NCI-H2196 treated with DMSO at 0.1 percent for 48 hours (cell line): ENCODE data around the gene NTRK1.

Experiments
- DNase-seq: peaks from one replicate; lab custom pipeline; 2025; ENCODE audit not compliant: unreplicated experiment; lab: John Stamatoyannopoulos, UW

NTRK1 gene

DNA sequence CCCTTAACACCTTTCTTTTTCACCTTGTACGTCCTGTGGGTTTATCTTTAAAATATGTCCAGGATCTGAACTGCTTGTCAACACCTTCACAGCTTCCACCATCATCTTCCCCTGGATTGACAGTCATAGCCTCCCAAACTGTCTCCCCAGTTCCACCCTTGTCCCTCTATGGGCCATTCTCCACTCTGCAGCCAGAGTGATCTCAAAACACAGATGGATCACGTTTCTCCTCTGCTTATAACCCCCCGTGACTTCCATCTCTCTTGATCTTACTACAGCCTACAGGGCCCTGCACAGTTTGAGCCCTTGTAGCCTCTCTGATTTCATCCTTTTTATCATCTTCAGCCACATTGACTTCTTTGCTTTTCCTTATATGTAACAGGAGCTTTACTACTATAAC is 6.0 kb upstream of the NTRK1 start:
- no peak for DNase-seq

DNA sequence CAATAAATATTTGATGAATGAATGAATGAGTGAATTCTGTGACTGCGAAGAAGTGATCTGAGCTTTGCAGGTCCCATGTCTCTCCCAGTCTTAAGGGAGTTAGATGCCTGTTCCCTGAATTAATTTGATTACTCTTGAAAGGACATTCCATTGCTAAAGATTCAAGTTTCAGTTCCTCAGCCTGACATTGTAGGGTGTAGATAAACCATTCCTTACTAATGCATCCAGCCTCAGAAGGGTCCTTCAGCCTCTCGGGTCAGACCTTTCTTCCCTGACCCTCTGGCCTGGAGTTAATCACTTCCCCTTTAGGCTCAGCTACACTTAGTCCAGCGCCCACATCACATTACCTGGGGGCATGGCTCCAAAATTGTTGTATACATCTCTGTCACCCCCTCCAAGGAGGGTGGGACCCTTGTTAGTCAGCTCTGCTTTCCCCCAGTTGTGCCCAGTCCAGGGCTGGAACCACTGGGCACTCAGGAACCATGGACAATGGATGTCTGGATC is 4.3 kb upstream of the NTRK1 start:
- DNase-seq = no peak

DNA sequence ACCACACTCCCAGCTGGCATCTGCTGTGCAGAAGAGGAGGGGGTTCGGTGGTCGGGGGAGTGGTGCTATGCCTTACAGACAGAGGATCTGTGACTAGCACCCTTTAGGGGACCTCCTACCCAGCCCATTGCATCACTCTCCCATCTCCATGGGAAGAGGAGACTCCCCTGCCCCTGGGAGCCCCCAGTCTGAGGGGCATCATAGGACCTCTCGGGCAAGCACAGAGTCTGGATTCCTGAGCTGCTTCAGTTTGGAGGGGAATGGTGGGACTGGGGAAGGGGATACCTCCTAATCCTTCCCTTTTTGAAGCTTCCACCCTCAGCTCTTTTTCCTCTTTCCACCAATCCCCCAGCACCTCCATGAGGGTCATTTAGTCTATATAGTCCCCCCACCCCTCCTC is 3.1 kb upstream of the NTRK1 start:
- no peak for DNase-seq

DNA sequence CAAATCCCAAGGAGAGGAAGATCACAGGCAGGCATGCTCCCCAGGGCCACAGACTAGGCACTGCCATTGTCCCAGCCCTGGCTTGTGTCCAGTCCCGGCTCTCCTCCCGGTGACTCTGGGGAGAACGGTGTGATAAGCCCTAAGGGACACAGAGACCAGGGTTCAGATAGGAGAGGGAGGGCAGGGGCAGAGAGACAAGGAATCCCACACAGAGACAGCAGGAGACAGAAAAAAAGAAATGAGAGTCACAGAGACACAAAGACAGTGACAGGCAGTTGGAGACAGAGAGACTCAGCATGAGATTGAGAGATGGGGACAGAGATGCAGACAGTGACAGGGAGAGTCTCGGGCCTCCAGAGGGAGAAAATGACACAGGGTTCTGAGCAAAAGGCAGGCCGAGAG is 2.1 kb upstream of the NTRK1 start:
- DNase-seq = no peak

DNA sequence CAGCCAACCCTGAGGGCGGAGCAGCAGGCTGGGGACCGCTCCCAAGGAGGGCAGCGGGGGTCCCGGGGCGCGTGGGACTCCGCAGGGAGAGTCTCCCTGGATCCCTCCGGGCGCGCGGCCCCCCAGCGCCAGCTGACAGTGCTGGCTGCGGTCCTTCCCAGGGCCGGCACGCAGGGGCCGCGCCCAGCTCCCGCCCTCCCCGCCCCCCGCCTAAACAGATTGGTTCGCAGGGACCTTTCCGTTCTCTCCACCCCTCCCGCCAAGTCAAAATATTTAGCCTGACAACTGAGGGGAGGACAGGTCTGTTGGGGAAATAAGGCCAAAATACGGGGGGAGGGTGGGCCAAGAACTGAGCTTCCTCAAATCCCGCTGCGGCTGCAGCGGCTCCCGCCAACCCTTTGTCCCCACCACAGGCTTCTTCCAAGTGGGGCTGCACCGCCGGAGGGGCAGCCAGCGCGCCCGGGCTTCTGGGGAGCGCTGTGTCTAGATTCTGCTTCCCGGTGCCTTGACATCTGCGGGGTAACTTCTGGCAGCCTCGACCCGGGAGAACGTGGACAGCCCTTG is 1.6 kb upstream of the NTRK1 start, which contains the start of gene INSRR:
Gene INSRR (minus strand): TSS at position 159 of the 564 bp plus-strand sequence. CDS start 496 bp downstream, outside the sequence.
- DNase-seq = no peak

DNA sequence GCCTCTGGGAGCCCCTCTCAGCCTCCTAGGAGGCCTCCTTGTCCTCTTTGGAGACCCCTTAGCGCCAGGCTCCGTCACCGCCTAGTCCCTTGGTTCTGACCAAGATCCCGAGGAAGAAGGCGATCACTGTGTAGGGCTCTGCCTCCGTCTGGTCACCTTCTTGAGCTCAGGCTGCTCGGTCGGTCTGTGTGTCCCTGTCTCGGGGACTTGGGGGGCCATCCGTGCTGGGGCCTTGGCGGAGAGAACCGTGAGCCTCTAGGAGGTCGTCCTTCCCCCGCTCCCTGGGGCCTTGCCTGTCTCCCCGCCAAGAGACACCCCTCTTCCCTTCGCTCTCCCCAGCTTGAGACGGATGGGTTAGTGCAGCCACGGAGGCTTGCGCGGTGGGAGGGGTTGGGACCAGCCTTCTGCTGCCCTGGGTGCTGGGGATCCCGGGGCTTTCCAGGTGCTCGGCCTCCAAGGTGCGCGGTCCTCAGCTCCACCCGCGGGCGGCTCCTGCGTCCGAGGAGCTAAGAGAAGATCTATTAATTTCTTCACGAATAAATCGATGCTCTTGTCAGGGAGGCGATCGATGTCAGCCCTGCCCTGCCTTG is 1.0 kb upstream of the NTRK1 start:
- DNase-seq = no peak

DNA sequence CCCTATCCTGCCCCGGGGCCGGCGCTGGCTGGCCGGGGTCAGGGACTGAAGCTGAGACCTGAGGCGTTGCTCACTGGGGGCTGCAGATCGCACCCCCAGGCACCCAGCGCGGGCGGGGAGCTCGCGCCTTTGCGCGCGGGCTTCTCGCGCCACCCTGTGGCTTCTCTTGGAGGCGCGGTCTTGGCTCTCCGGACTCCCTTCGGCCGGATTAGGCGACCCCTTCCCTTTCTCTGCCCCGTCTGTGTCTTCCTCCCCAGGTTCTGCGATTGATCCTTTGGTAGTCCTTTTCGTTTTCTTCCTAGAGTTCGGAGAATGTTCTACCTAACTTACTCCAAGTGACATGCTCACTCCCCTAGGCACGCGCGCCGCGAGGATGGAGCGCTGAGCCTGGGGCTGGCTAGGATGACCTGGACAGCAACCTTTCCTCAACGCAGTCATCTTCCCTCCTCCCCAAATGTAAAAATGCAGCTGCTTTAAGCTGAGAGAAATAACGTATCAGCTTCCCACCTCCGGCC is 495 bp upstream of the NTRK1 start:
- DNase-seq = peak; percentile 55

DNA sequence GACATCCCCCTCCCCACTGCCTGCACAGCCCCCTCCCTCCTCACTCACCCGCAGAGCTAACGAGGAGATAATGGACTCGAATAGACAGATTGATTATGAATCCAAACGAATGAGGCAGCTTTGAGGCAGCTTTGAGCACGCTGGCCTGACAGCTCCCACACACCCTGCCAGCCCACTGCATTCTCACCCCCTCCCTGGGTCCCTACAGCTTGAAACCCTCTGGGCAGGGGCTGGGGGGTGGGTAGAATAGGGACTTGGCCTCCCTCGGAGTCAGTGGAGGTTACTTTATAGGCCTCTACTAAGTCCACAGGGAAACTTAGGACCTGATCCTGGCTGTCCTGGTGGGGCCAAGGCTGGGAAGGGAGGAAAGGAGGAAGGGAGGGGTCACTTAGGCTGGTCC is 1.9 kb downstream of the NTRK1 start:
- no peak for DNase-seq

DNA sequence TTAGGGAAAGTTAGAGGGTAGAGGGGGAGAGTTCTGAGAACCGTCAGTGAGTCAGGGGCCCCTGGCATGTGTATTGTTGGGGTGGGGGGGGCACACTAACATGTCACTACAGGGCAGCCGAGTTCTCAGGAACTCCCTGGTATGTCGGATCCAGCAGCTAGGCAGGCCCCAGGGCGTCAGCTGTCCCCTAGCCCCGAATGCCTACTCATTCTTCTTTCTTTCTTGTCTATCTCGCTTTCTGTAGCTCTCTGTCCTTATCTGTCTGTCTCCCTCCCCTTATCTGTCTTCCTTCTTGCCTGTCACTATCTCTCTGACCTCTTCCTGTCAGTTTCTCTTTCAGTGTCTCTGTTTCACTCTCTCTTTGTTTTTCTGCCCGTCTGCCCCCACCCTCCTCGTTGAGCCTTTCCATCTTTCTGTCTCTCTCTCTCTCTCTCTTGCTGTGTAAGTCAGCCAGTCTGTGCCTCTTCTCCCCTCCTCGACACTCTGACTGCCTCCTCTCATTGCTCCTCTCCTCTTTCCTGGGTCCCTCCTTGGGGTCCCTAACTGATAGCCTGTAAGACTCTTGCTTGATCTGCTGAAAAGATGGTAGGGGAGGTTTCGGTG is 2.4 kb downstream of the NTRK1 start:
- DNase-seq = no peak

DNA sequence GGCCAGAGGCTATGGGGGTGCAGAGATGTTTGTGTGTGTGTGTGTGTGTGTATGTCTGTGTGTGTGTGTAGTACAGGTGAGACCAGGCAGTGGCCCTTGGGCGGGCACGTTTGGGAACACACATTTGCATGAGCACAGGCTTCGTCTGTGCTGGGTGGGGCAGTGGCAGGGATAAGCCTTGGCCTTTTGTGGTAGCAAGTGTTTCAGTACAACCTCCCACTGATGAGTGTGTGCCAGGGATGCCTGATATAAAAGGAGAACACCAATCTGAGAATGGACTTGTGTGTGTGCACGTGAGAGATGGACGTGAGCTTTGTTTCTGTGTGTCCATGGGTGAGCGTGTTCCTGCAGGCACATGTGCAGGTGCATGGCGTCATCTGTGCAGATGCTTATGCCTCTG is 3.0 kb downstream of the NTRK1 start:
- DNase-seq = no peak

DNA sequence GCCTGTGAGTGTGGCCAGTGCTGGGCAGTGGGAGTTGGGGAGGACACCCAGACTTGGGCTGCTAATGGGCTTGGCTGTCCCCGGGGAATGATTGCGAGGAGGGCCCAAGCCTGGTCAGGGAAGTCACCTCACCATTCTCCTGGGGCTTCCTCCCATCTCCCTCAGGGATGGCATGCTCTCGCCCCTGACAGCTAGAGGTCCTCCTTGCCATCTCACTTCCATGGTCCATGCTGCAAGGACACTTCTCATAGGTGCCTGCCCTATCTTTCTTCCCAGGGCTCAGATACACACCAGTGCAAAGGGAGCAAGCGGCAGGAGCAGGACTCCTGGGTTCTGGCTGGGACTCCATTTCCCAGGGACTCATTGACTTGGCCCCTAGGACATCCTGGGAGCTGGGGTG is 4.1 kb downstream of the NTRK1 start:
- no peak for DNase-seq

DNA sequence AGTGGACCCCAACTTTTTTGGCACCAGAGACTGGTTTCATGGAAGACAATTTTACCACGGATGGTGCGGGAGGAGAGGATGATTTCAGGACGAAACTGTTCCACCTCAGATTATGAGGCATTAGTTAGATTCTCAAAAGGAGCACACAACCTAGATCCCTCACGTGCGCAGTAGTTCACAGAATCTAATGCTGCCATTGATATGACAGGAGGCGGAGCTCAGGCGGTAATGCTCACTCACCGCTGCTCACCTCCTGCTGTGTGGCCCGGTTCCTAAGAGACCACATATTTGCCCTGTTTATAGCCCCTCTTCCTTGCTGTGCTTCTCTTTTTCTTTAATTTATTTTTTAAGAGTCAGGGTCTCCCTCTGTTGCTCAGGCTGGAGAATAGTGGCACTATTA is 4.6 kb downstream of the NTRK1 start:
- DNase-seq = no peak

DNA sequence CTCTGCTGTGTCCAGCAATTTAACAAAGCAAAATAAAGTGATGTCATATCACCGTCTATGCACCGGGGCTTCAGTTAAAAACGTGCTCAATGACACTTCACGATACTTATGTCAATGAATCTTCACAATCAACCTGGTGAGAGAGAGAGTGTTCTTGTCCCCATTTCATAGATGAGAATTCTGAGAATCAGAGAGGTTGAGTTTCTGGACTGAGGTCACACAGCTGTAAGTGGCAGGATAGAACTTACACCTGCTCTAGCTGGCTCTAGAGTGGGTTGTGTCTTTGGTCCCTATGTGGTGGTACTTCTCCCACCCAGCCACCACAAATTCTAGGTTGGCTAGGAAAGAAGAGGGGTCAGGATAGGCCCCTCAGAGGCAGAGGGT is 5.2 kb downstream of the NTRK1 start:
- no peak for DNase-seq

DNA sequence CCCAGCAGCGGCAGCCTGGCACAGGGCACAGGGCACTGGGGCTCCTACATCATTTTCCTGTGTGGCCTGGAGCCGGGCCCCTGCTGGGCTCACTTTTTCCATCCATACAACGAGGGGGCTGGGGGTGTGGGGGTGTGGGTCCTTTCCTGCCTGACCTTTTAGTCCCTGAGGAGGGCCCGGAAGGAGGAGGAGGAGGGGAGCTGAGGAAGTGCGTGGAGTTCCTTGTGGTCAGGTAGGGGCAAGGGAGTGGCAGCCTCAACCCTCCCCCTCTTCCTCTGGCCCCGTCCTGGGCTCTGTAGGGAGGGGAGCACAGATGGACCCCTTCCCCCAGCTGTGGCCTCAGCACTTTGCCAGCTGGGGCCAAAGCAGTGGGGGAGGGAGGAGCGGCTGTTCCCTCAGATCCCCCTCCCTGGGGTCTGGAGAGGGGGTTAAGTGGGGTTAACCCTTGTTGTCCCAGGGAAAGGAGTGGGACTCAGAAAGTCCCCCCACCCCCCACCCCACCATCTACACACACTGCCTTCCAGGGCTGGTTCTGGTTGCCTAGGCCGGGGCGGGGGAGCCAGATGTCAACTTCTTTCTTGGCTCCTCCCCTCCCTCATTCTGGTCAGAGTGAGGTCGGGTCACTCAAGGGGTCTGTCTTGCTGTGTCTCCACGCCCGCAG is 5.7 kb downstream of the NTRK1 start:
- DNase-seq = no peak

DNA sequence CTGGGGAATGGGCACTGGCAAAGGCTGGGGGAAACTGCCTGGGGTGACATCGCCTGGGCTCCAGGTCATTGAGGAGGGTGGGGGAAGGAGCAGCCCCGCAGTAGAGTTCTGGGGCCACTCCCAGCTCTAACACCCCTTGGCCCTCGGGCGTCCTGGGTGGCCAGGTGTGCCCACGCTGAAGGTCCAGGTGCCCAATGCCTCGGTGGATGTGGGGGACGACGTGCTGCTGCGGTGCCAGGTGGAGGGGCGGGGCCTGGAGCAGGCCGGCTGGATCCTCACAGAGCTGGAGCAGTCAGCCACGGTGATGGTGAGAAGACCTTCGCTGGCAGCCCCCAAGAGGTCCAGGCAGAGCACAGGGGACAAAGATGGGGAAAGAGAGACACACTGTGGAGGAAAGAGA is 7.7 kb downstream of the NTRK1 start:
- no peak for DNase-seq

DNA sequence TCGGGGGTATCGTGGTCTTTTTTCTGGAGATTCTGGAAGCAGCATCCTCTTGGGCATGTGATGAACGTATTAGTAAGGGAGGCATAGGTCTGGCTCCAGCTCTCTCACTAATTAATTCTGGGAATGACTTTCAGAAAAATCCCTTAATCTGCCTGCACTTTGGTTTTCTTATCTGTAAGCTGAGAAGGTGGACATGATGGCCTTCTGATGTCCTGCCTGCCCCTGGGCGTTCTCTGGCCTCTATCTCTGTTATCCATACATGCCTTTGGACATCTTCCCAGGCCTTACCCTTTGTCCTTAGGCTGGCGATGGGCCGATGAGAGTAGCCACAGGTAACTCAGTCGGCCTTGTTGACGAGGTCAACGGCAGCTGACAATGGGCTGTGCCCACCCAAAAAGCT is 8.8 kb downstream of the NTRK1 start:
- DNase-seq = no peak

DNA sequence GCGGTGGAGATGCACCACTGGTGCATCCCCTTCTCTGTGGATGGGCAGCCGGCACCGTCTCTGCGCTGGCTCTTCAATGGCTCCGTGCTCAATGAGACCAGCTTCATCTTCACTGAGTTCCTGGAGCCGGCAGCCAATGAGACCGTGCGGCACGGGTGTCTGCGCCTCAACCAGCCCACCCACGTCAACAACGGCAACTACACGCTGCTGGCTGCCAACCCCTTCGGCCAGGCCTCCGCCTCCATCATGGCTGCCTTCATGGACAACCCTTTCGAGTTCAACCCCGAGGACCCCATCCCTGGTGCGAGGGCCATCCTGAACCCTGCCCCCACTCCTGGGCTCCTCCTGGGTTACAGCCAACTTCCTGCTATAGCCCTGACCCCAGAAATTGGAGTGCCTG is 13.0 kb downstream of the NTRK1 start:
- DNase-seq = no peak

DNA sequence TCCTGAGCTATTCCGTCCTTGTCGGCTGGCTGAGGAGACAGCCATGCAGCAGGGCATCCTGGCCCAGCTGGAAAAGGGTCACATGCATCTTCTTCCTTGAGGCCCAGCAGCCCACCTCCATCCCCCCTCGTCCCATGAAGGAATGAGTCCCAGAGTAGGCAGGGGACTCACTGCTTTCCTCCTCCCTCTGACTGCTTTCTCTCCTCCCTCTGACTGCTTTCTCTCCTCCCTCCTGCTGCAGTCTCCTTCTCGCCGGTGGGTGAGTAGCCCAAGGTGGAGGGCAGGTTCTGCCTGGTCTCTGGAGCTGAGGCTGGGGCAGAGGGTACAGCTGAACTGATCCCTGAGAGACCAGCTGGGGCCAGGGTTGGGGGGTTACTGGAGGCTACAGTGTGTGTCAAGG is 13.5 kb downstream of the NTRK1 start:
- DNase-seq = no peak

DNA sequence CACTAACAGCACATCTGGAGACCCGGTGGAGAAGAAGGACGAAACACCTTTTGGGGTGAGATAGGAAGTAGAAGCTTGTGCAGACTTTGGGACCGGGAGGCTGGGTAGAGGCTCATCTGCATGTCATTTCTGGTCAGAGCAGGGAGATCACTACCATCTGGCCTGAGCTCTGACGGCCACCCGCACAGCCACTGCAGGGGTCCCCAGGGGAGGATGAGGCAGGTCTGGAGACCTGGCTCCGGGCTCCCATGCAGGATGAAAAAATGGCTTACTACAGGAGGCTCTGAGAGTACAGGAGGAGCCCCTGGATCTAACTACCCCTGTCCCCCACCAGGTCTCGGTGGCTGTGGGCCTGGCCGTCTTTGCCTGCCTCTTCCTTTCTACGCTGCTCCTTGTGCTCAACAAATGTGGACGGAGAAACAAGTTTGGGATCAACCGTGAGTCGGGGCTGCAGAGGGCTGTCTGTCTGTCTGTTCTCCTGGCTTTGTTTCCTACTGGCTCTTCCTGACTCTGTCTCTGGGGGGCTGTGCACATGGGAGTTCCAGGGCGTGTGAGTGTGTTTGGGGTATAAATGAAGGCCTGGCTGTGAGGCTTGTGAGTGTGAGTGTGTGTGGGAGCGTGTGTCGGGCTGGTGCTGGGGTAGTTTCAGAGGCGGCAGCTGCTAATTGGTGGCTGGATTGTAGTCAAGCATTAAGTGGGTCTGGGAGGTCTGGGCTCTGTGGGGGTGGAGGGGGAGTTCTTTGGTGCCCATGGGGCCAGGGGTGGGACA is 14.1 kb downstream of the NTRK1 start:
- DNase-seq = no peak

DNA sequence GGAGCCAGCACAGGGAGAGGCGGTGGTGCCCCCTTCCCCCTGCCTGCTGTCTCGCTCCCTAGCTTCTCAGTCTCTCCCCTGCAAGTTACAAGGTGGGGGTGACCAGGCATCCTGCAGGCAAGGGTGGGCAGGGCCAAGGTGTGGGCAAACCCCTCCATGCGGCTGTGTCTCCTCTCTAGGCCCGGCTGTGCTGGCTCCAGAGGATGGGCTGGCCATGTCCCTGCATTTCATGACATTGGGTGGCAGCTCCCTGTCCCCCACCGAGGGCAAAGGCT is 14.6 kb downstream of the NTRK1 start:
- DNase-seq = no peak

DNA sequence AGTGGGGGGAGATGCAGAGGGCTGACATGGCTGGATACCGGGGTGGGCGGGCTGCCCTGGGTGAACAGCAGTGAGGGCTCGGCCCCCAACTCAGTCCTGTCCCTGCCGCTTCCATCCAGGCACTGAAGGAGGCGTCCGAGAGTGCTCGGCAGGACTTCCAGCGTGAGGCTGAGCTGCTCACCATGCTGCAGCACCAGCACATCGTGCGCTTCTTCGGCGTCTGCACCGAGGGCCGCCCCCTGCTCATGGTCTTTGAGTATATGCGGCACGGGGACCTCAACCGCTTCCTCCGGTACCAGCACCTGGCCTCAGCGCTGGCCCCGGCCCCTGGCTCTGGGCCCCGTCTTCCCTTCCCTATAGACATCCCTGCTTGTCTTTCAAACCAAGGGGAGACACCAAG is 15.6 kb downstream of the NTRK1 start:
- no peak for DNase-seq
